H9 (cell line): ENCODE data around the gene C17orf107. TPM values are rescaled to one million over a fixed set of nuclear protein-coding genes. Genes with fewer than 3 reads are reported as not detected.

Experiments used
- DNase-seq: peaks from one replicate; pipeline ENCODE4 v3.0.0-alpha.2; 2017
- H2AFZ ChIP-seq: one replicate; pipeline ENCODE4 v1.6.1; 2013; ENCODE audit warnings: mild to moderate bottlenecking, low read length, control low read depth, moderate library complexity
- H2AK5ac ChIP-seq: 2 replicates; pipeline ENCODE4 v1.6.1; 2013; ENCODE audit warnings: low read length, control low read depth, mixed read lengths; ENCODE audit not compliant: insufficient read length
- H2BK120ac ChIP-seq: one replicate; pipeline ENCODE4 v1.6.1; 2013; ENCODE audit warnings: low read depth, mild to moderate bottlenecking, low read length, control low read depth, inconsistent platforms; ENCODE audit not compliant: poor library complexity, severe bottlenecking
- H2BK12ac ChIP-seq: 2 replicates; pipeline ENCODE4 v1.6.1; 2013; ENCODE audit warnings: low read length, control low read depth, mixed read lengths, low read depth; ENCODE audit not compliant: insufficient read length
- H2BK15ac ChIP-seq: 2 replicates; pipeline ENCODE4 v1.6.1; 2013; ENCODE audit warnings: low read depth, low read length, control low read depth
- H2BK20ac ChIP-seq: one replicate; pipeline ENCODE4 v1.6.1; 2013; ENCODE audit warnings: low read depth, mild to moderate bottlenecking, low read length, control low read depth, inconsistent platforms; ENCODE audit not compliant: poor library complexity, severe bottlenecking
- H2BK5ac ChIP-seq: 2 replicates; pipeline ENCODE4 v1.6.1; 2013; ENCODE audit warnings: low read length, control low read depth, mixed read lengths; ENCODE audit not compliant: insufficient read length
- H3K14ac ChIP-seq: 2 replicates; pipeline ENCODE4 v1.6.1; 2013; ENCODE audit warnings: low read length, control low read depth; ENCODE audit not compliant: insufficient read depth
- H3K18ac ChIP-seq: 2 replicates; pipeline ENCODE4 v1.6.1; 2013; ENCODE audit warnings: low read depth, mild to moderate bottlenecking, mixed read lengths, low read length, control low read depth; ENCODE audit not compliant: insufficient read length
- H3K23ac ChIP-seq: 2 replicates; pipeline ENCODE4 v1.6.1; 2013; ENCODE audit warnings: low read length, control low read depth, mixed read lengths, low read depth; ENCODE audit not compliant: insufficient read length
- H3K23me2 ChIP-seq: 2 replicates; pipeline ENCODE4 v1.6.1; 2013; ENCODE audit warnings: low read depth, mild to moderate bottlenecking, mixed read lengths, low read length, control low read depth; ENCODE audit not compliant: insufficient read length, poor library complexity, severe bottlenecking
- H3K27ac ChIP-seq: 2 replicates; pipeline ENCODE4 v1.5.1; 2013; ENCODE audit warnings: low read length, control low read depth, mixed read lengths, low read depth; ENCODE audit not compliant: insufficient read length
- H3K27me3 ChIP-seq: 2 replicates; pipeline ENCODE4 v1.6.1; 2013; ENCODE audit warnings: low read length, control low read depth, inconsistent platforms; ENCODE audit not compliant: insufficient read depth
- H3K4ac ChIP-seq: 2 replicates; pipeline ENCODE4 v1.6.1; 2013; ENCODE audit warnings: low read depth, mild to moderate bottlenecking, control low read depth, inconsistent platforms, low read length, moderate library complexity
- H3K4me1 ChIP-seq: 2 replicates; pipeline ENCODE4 v1.6.1; 2013; ENCODE audit warnings: low read length, control low read depth, inconsistent platforms; ENCODE audit not compliant: insufficient read depth
- H3K4me2 ChIP-seq: 2 replicates; pipeline ENCODE4 v1.6.1; 2013; ENCODE audit warnings: low read length, control low read depth, mixed read lengths; ENCODE audit not compliant: insufficient read length, insufficient read depth
- H3K56ac ChIP-seq: 2 replicates; pipeline ENCODE4 v1.6.1; 2013; ENCODE audit warnings: low read depth, mild to moderate bottlenecking, mixed read lengths, low read length, control low read depth; ENCODE audit not compliant: insufficient read length
- H3K79me1 ChIP-seq: 2 replicates; pipeline ENCODE4 v1.6.1; 2013; ENCODE audit warnings: low read depth, mild to moderate bottlenecking, moderate library complexity, low read length, control low read depth, inconsistent platforms; ENCODE audit not compliant: insufficient read depth, poor library complexity, severe bottlenecking
- H3K79me2 ChIP-seq: 2 replicates; pipeline ENCODE4 v1.6.1; 2013; ENCODE audit warnings: low read length, control low read depth, inconsistent platforms; ENCODE audit not compliant: insufficient read depth
- H3K9ac ChIP-seq: 2 replicates; pipeline ENCODE4 v1.6.1; 2013; ENCODE audit warnings: low read length, control low read depth, mixed read lengths; ENCODE audit not compliant: insufficient read length; ENCODE audit errors: extremely low read depth
- H3K9me3 ChIP-seq: one replicate; pipeline ENCODE4 v1.6.1; 2013; ENCODE audit warnings: low read depth, low read length, inconsistent platforms; ENCODE audit not compliant: control insufficient read depth
- H3T11ph ChIP-seq: one replicate; pipeline ENCODE4 v1.6.1; 2013; ENCODE audit warnings: mild to moderate bottlenecking, low read length, control low read depth, inconsistent platforms
- H4K20me1 ChIP-seq: one replicate; pipeline ENCODE4 v1.6.1; 2013; ENCODE audit not compliant: control insufficient read depth, insufficient read length, insufficient read depth
- H4K5ac ChIP-seq: 2 replicates; pipeline ENCODE4 v1.6.1; 2013; ENCODE audit warnings: low read depth, mild to moderate bottlenecking, mixed read lengths, low read length, control low read depth; ENCODE audit not compliant: insufficient read length
- H4K8ac ChIP-seq: replicated peaks from 2 replicates; pipeline ENCODE4 v1.6.1; 2013; ENCODE audit warnings: low read length, control low read depth, mixed read lengths, low read depth; ENCODE audit not compliant: insufficient read length
- H4K91ac ChIP-seq: 2 replicates; pipeline ENCODE4 v1.6.1; 2013; ENCODE audit warnings: low read depth, mild to moderate bottlenecking, moderate library complexity, mixed read lengths, low read length, control low read depth; ENCODE audit not compliant: insufficient read length
- H3K27ac Mint-ChIP-seq, 3 experiments: 2 replicates in 2 of 3; 3 replicates in 1 of 3; pipeline ENCODE4 v1.8.0; 2020 to 2021; ENCODE audit warnings: mixed read lengths in 3 of 3, mild to moderate bottlenecking in 1 of 3, moderate library complexity in 1 of 3
- H3K27me3 Mint-ChIP-seq: 2 replicates; pipeline ENCODE4 v1.8.0; 2021; ENCODE audit warnings: low read depth, mild to moderate bottlenecking, moderate library complexity, mixed read lengths
- H3K36me3 Mint-ChIP-seq, 3 experiments: 2 replicates in 2 of 3; 3 replicates in 1 of 3; pipeline ENCODE4 v1.8.0; 2020 to 2021; ENCODE audit warnings: low read depth in 3 of 3, mixed read lengths in 3 of 3; ENCODE audit not compliant: insufficient read depth in 1 of 3
- H3K4me1 Mint-ChIP-seq, 2 experiments: 2 replicates each; pipeline ENCODE4 v1.8.0; 2020; ENCODE audit warnings: mixed read lengths in 2 of 2
- H3K4me3 Mint-ChIP-seq, 2 experiments: 2 replicates in 1 of 2; 3 replicates in 1 of 2; pipeline ENCODE4 v1.8.0; 2020 to 2021; ENCODE audit warnings: mild to moderate bottlenecking in 2 of 2, mixed read lengths in 2 of 2, moderate library complexity in 1 of 2
- H3K9me3 Mint-ChIP-seq, 2 experiments: 2 replicates in 1 of 2; 3 replicates in 1 of 2; pipeline ENCODE4 v1.8.0; 2020; ENCODE audit warnings: mild to moderate bottlenecking in 2 of 2, mixed read lengths in 2 of 2, moderate library complexity in 1 of 2
- CTCF ChIP-seq: fragments of 200-600 bp; sonication (generic); conservative IDR thresholded peaks from 3 replicates; pipeline ENCODE4 v1.8.0; 2021; ENCODE audit warnings: antibody characterized with exemption, mild to moderate bottlenecking
- WGBS: extraction: QIAGEN DNeasy Blood & Tissue Kit; methylation state at CpG from one replicate; pipeline ENCODE4 v1.1.7; 2013; ENCODE audit warnings: missing lambda C conversion rate, low lambda C conversion rate, mixed read lengths; ENCODE audit not compliant: insufficient read length; ENCODE audit errors: extremely low coverage; 5-methylcytosine and 5-hydroxymethylcytosine counted together
- total RNA-seq: library from RNA; stranded (reverse); gene quantifications from 2 replicates; pipeline ENCODE4 v1.2.1, GENCODE V29; 2021

Gene C17orf107
- total RNA-seq, 1 experiment from 2014 or later: 4.4 TPM

DNA sequence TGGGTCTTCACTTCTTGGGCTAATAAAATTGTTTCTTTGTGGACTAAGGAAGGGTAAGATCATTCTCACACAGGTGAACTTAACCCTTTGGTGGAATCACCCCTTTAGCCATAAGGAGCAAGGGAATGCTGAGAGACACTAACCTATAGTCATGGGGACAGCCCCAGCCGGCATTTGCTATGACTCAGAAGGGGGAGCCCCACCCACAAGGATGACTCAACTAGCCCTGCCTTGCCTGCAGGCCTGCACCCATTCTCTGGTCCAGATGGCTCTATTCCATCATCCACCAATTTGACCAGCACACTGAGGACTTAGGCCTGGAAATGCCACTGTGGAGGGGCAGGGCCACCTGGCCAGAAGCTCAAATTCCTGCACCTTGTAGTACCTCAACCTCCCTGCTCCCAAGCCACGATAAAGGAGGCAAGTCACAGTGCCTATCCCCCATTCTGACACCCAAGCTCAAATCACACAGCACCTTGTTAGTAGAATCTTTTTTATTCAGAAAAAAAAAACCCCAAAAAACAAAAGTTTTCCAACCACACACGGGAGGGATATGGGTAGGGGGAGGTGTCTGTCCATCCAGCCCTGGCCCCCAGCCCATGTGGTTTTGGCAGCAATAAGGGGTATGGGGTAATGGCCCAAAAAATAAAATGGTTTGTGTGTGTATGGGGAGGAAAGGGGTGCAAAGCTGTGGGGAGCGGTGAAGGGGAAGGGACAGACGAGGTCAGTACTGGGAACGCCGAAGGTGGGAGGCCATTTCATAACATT, 46.0 kb downstream of the C17orf107 start:
- Histone ChIP-seq H3K56ac (no peak overlapping the region), H3K23ac (no peak overlapping the region), H3K18ac (no peak overlapping the region), H2BK5ac (no peak overlapping the region), H3K23me2 (peaks cover 23% of the 10 kb centered on the region), H3K79me2 (peaks cover 15% of the 10 kb centered on the region; the same call in 1 of the 2 replicates), H4K91ac (no peak overlapping the region), H2BK120ac (no peak overlapping the region), H2BK12ac (no peak overlapping the region), H3K4me1 (no peaks in the 10 kb centered on the region), H3K79me1 (peaks cover 4% of the 10 kb centered on the region), H2AFZ (no peak overlapping the region), H4K5ac (no peak overlapping the region), H2BK20ac (no peak overlapping the region), H4K8ac (no peak overlapping the region), H2BK15ac (no peak overlapping the region), H3K27ac (no peak overlapping the region), H3T11ph (no peak overlapping the region), H4K20me1 (no peaks in the 10 kb centered on the region), H2AK5ac (no peak overlapping the region), H3K9ac (no peak overlapping the region), H3K14ac (no peak overlapping the region), H3K9me3 (no peaks in the 10 kb centered on the region), H3K4ac (no peak overlapping the region), H3K27me3 (no peaks in the 10 kb centered on the region), H3K4me2 (peak overlapping the region; percentile 11)
- peak; percentile 80 for DNase-seq
- Mint-ChIP-seq H3K4me1 (peaks cover 29 to 35% of the 10 kb centered on the region in 2 experiments), H3K4me3 (peak overlapping the region; percentile 95 to 100), H3K27ac (peak overlapping the region; percentile 75 to 92 (median 91)), H3K27me3 (peaks cover 6% of the 10 kb centered on the region), H3K36me3 (peaks cover 32 to 67% (median 53%) of the 10 kb centered on the region in 3 experiments), H3K9me3 (peaks cover 0 to 2% of the 10 kb centered on the region in 2 experiments; a peak in 2 of 5 replicates)
- no peak for TF ChIP-seq CTCF
- WGBS: no CpG with 5 or more reads among the region's 7 CpGs
